IPS-18c (cell line): ENCODE measurements around the gene FILIP1L.

Source experiments
- H3K4me3 ChIP-seq: 2 replicates; pipeline ENCODE4 v1.7.0; 2013; ENCODE audit warnings: low read depth, mild to moderate bottlenecking, low read length, moderate library complexity; ENCODE audit not compliant: insufficient read depth
- H3K9me3 ChIP-seq: one replicate; pipeline ENCODE4 v1.6.1; 2013; ENCODE audit warnings: mild to moderate bottlenecking, low read length, moderate library complexity; ENCODE audit not compliant: control insufficient read depth, insufficient read depth

The FILIP1L gene

DNA sequence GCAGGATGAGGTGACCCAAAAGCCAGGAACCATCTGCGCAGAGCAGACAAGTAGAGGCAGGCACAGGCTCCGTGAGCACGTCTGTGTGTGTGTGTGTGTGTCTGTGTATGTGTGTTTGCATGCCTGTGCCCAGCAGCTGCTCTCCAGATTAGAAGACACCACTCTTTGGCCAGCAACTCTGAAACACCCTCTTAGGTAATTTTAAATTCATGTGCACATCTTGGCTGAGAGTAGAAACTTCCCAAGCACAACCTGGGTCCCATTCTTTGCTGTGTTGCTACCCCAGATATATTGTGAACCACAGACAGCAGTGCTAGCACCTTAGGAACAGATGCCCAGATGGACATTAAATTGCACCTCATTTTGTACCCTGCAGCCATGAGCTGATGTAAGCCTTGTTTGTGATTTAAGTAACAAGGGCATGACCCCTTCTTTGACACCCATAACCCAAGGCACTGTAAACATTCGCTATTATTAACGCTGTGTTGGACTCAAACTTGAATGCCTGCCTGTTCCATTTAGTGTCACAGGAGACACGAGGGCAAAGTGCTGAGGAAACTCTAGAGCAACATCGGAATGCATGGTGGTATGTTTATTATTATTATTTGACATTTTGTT, at the start of gene FILIP1L:
TSS of gene FILIP1L (minus strand) at position 89 of the 618 bp plus-strand sequence.
- Histone ChIP-seq H3K9me3 (no peaks in the 10 kb centered on the region), H3K4me3 (no peak within 1 kb of the TSS)

- H3K9me3 ChIP-seq, result no peaks in the 10 kb centered on the region
- no peak overlapping the region for H3K4me3 ChIP-seq
Measured at GRCh38 chr3:100163787-100164186, 49.5 kb upstream of the FILIP1L start.

GRCh38 chr3:100160521-100160920, 46.2 kb upstream of the FILIP1L start:
- Histone ChIP-seq H3K4me3 (no peak overlapping the region), H3K9me3 (no peaks in the 10 kb centered on the region)

- H3K4me3 ChIP-seq, result no peak overlapping the region
- no peaks in the 10 kb centered on the region for H3K9me3 ChIP-seq
Measured at GRCh38 chr3:100159331-100160153, 45.2 kb upstream of the FILIP1L start.

DNA sequence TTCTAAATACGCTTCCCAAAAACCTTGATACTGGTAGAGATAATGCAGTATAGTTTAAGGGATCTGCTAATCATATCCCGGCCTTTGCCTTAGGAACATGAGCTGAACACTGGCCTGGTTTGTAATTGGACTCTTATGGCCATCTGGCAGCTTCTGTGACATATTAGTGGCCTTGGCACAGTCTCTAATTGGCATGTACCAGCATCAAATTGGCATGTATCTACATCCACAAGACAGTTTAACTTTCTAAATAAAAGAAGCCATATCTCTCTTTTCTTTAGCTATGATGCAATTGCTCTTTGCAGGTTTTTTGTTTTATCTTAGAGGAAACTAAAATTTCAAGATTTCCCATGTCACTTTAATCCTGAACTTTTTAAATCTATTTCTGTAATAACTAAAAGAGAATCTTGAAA, 44.6 kb upstream of the FILIP1L start:
- no peak overlapping the region for H3K4me3 ChIP-seq
- no peaks in the 10 kb centered on the region for H3K9me3 ChIP-seq

DNA sequence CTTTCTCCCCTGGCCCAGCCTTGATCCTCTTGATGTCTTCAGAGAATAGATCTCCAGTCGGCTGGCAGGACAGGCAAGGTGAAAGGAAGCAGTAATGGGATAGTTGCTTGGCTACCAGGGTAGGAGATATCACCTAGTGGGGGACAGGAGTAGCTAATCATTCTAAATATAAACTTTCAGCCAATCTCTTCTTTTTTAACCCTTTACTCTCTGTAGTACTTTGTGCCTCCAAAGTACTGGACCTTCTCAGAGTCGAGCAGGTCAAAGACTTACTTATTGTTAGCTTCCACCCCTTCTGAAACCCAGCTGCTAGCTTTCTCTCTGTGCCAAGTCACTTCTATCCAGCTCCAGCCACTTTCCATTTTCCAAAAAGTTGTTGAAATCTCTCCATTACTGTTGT, 43.4 kb upstream of the FILIP1L start:
- Histone ChIP-seq H3K9me3 (no peaks in the 10 kb centered on the region), H3K4me3 (no peak overlapping the region)

GRCh38 chr3:100155590-100155989, 41.3 kb upstream of the FILIP1L start:
- H3K9me3 ChIP-seq, result no peaks in the 10 kb centered on the region
- H3K4me3 ChIP-seq, result no peak overlapping the region

- H3K9me3 ChIP-seq, result no peaks in the 10 kb centered on the region
- no peak overlapping the region for H3K4me3 ChIP-seq
Measured at GRCh38 chr3:100155128-100155527, 40.8 kb upstream of the FILIP1L start.

- H3K4me3 ChIP-seq, result no peak overlapping the region
- H3K9me3 ChIP-seq, result no peaks in the 10 kb centered on the region
Measured at GRCh38 chr3:100154171-100154570, 39.9 kb upstream of the FILIP1L start.

- Histone ChIP-seq H3K9me3 (no peaks in the 10 kb centered on the region), H3K4me3 (no peak overlapping the region)
Measured at GRCh38 chr3:100151024-100151707, 36.9 kb upstream of the FILIP1L start.

DNA sequence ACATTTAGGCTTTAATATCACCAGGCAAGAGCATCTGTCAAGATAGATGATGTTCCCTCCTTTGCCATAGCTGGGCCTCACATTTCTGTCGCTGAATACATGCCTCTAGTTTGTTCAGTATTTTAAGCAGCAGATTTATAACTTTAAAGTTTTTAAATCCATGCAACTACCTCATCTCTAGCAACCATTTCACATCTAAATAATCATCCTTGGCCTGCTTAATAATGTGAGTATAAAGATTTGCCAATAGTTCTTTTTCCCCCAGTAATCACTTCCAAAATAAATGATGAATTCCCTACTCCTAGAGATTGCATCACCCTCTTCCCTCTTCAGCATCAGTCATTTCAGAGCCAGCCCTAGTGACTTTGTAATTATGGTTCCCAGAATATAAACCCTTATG, 36.2 kb upstream of the FILIP1L start:
- Histone ChIP-seq H3K9me3 (no peaks in the 10 kb centered on the region), H3K4me3 (no peak overlapping the region)

- H3K4me3 ChIP-seq, result no peak overlapping the region
- H3K9me3 ChIP-seq, result no peaks in the 10 kb centered on the region
Measured at GRCh38 chr3:100149713-100150415, 35.6 kb upstream of the FILIP1L start.

- H3K4me3 ChIP-seq, result no peak overlapping the region
- no peaks in the 10 kb centered on the region for H3K9me3 ChIP-seq
Measured at GRCh38 chr3:100149130-100149529, 34.8 kb upstream of the FILIP1L start.

DNA sequence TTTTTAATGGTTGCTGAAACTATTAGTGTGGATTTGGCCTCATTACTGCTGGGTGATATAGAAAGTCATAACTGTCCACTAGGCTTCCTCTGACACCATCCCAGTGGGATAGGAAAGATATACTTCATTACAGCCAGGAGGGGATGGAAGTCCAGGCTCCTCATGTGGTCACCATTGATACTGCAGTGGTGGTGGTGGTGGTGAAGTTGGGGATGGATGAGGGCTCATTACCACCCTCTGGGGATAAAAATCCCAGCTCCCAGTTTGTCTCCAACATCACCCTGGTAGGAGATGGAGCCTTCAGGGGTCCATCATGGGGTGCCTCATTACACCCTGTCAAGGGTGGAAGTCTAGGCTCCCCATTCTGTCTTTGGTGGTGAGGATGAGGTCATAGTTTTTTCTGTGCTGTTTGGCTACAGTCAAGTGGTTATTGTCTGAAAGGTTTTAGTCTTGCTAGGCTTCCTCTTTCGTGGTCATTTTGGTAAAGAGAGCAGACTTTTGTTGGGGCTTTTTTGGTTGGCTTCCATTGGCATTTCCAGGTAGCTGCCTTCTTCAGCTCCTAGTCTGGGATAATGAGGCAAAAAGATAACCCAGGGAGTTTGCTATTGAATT, 30.1 kb upstream of the FILIP1L start:
- no peaks in the 10 kb centered on the region for H3K9me3 ChIP-seq
- H3K4me3 ChIP-seq, result no peak overlapping the region

DNA sequence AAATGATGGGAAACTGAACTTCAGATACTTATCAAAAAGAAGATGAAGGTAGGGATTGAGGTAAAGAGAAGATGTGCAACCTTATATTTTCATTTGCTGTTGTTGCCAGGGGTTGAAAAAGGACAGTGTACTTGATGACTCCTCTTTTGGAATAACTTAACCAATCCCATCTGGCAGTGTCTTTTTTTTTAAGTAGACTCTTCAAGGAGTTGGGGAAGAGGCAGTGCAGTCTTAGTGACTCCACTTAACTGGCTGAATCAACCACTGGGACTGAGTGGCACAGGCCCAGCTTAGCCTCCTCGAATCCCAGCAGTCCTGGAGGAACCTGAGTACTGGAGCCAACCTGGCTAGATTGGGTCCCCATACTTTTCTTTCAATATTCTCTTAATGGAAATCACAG, 27.3 kb upstream of the FILIP1L start:
- H3K4me3 ChIP-seq, result no peak overlapping the region
- no peaks in the 10 kb centered on the region for H3K9me3 ChIP-seq

DNA sequence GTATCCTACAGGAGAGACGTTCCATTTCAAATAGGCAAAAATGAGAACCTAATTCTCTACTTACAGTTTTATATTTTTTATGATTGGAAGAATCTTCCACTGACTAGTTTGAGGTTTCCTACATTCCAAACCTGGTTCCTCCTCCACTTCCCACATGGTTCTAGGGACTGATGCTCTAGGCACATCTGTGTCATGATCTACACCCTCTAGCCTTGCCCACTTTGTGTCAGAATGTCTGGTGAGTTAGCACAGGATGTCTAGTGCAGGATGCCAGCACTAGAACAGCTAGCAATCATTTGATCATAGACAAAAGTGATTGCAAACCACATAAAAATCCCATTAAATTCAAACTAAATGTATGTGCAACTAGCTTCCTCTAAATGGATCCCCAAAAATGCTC, 26.7 kb upstream of the FILIP1L start:
- H3K9me3 ChIP-seq, result no peaks in the 10 kb centered on the region
- no peak overlapping the region for H3K4me3 ChIP-seq

DNA sequence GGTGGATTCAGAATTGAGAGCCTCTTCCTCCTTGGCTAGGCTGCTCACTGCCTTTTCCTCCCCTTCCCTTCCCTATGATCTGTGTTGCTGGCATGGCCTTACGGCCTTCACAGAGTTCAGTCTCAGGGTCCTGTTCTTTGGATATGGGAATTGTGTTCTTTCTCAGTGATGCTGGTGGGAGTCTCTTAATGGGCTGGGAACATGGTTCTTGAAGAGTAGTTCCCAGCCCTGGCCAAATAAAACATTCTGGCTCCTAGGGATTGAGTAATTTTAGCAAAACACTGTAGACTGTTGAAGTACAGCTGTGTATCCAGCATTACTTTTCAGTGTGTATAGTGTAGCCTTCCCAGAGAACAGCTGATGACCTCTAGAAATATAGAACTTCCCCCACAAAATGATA, 22.6 kb upstream of the FILIP1L start:
- Histone ChIP-seq H3K4me3 (no peak overlapping the region), H3K9me3 (no peaks in the 10 kb centered on the region)
